HAP-1 (cell line): Measurements from ENCODE around the gene GPR132.
A peak's percentile ranks its signal among the peaks of the same experiment; 100 is the strongest.
"Not testable (repeated sequence)": the region's sequence is repeated elsewhere in the genome, so short reads cannot be mapped to it uniquely, and the experiment has no call there.

Source experiments
- DNase-seq, 2 experiments: peaks; one replicate each; pipeline ENCODE4 v3.0.0-alpha.2; 2016 to 2020; ENCODE audit warnings: low spot score in 2 of 2
- H3K27me3 ChIP-seq: fragments of 250-450 bp; sonication (Bioruptor Pico); 2 replicates; pipeline ENCODE4 v1.5.1; 2020; ENCODE audit warnings: low read depth, mild to moderate bottlenecking, moderate library complexity
- H3K36me3 ChIP-seq: fragments of 250-450 bp; sonication (Bioruptor Pico); replicated peaks from 2 replicates; pipeline ENCODE4 v1.5.1; 2020; ENCODE audit warnings: mild to moderate bottlenecking
- H3K4me1 ChIP-seq: fragments of 250-450 bp; sonication (Bioruptor Pico); 2 replicates; pipeline ENCODE4 v1.5.1; 2020; ENCODE audit warnings: mild to moderate bottlenecking
- H3K4me3 ChIP-seq: fragments of 250-450 bp; sonication (Bioruptor Pico); 2 replicates; pipeline ENCODE4 v1.5.1; 2020; ENCODE audit warnings: mild to moderate bottlenecking, moderate library complexity
- H3K9me3 ChIP-seq: fragments of 250-450 bp; sonication (Bioruptor Pico); 2 replicates; pipeline ENCODE4 v1.5.1; 2020; ENCODE audit warnings: mild to moderate bottlenecking, moderate library complexity
- in situ Hi-C: fragments of 300-500 bp; cut with MboI; formaldehyde crosslinking; loops from 3 replicates; pipeline ENCODE4 v1.14.3; 2020; ENCODE audit warnings: low sequenced_read_pairs, inconsistent platforms, mixed read lengths

GPR132 gene

DNA sequence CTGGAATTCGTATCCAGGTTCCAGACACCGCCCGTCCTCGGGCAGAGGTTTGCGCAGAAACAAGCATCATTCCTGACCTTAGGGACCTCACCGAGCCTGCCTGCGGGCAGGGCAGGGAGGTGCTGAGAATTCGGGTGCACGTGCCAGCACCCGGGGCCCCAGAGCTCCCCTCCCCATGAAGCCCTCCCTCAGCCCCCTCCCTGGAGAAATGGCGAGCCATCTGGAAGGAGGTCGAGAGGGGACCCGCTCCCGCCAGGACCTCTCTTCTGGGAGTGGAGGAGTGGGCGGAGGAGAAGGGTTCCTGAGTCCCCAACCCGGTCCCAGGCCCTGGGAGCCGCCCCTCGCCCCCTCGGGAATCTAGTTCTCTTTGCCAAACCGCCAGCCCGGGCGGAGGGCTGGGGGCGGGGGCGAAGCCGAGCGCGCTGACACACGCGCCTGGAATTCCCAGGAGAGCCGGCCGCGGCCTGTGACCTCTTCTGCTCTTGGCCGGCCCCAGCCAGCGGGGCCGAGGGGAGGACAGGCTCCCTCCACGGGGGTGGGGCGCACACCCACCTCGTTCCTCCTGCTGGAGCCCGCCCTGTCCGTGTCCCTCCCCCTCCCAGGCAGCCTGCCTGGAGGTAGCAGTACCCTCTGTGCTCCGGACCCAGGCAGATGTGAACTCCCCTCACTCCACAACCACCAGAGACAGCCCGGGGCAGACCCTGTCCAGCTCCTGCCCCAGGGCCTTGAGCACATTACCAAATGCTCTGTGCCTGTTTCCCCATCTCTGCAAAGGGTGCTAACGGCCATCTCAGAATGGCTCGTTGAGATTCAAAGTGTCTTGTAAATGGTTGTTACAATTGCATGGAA, 23.0 kb upstream of the GPR132 start:
- peak in 1 of 2 experiments; percentile 51 for DNase-seq
- Histone ChIP-seq H3K9me3 (no peaks in the 10 kb centered on the region), H3K4me1 (peaks cover 12% of the 10 kb centered on the region), H3K36me3 (no peaks in the 10 kb centered on the region), H3K27me3 (0 out of 2 replicates have a peak, but pooled peaks cover 4% of the 10 kb centered on the region), H3K4me3 (no peak overlapping the region)
- in situ Hi-C loops = no loop called here

- H3K4me3 ChIP-seq = peak overlapping the region; percentile 14
- peaks cover 6% of the 10 kb centered on the region for H3K4me1 ChIP-seq
- DNase-seq = peak in 1 of 2 experiments; percentile 53
- in situ Hi-C loops = no loop called here
- H3K36me3 ChIP-seq = no peaks in the 10 kb centered on the region
- H3K27me3 ChIP-seq = 0 out of 2 replicates have a peak, but pooled peaks cover 4% of the 10 kb centered on the region
- no peaks in the 10 kb centered on the region for H3K9me3 ChIP-seq
Measured at GRCh38 chr14:105087308-105087962, 22.2 kb upstream of the GPR132 start.

DNA sequence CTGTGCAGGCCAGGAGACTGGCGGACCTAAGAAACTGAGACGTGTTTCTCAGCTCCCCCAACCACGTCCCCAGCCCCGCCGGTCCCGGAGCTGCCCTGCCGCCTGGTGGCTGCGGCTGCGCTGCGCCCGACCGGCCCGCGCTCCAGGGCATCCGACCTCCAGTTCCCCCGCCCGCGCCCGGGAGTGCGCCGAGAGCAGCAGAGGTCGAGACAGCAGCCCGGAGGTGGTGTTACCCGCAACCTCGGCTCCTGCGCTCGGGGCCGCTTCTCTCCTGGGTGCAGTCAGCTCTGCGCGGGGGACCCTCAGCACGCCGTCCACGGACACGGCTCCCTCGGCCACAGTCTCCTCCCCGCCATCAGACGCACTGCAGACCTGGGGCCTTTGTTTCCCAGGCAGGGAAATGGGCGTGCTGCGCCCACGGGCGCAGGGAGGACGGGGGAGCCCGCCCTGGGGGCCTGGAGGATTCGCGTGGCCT, 21.6 kb upstream of the GPR132 start:
- in situ Hi-C loops = no loop called here
- Histone ChIP-seq H3K4me1 (peaks cover 6% of the 10 kb centered on the region), H3K27me3 (0 out of 2 replicates have a peak, but pooled peaks cover 4% of the 10 kb centered on the region), H3K9me3 (no peaks in the 10 kb centered on the region), H3K4me3 (peak overlapping the region; percentile 14), H3K36me3 (no peaks in the 10 kb centered on the region)
- peak; percentile 57 to 87 for DNase-seq

DNA sequence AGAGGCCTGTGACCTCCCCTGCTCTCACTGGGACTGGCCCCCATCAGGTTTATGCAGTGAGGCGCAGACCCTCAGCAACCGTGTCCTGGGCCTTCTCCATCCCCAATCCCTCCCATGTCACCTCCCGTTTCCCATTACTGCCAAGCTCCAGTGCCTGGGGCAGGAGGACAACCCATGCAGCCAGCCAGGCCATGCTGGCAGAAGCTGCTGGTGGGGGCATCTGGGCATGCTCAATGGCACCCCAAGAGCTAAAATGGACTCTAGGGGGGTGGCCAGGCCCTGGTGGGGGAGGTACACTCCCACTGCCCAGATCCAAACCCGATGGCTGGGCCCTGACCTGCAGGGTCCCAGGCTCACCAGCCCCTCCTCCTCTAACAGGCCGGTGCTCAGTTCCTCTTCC, 20.5 kb upstream of the GPR132 start:
- no peak for DNase-seq
- no peaks in the 10 kb centered on the region for H3K9me3 ChIP-seq
- H3K4me1 ChIP-seq = peaks cover 6% of the 10 kb centered on the region
- H3K27me3 ChIP-seq = 0 out of 2 replicates have a peak, but pooled peaks cover 4% of the 10 kb centered on the region
- H3K4me3 ChIP-seq = no peak overlapping the region
- in situ Hi-C loops = no loop called here
- H3K36me3 ChIP-seq = no peaks in the 10 kb centered on the region

DNA sequence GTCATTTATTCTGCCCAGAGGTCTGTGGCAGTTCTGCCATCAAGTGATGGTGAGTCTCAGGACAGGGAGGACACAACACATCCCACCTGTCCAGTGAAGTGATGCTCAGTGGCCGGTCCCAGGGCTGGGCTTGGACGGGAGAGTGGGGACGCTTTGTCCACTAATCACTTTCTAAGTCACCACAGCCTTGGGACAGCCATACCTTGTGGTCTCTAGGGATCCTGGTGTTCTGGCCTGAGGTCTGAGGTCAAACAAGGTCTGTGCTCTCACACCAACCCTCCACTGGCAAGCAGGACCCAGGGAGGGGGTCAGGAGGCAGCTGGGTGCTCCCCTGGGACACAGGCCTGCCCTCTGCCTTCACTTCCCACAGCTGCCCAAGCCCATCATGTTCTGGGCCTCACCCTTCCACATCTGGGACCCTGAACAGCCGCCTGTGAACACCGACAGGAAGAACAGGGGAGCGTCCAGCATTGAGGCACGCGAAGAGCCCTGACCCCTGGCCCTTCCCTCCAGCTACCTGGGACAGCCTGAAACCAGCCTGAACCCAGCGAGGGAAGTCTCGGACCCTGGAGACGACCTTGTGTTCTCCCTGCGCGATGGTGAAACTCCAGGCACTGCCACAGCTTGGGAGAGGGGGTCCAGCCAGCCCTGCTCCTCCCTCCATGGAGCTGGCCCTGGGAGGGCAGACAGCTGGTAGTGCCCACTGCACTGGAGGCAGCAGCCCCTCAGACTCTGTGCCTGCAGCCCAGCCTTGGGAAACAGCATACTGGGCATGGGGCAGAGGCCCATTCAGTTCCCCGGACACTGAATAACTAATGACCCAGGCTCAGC, 19.7 kb upstream of the GPR132 start:
- in situ Hi-C loops = no loop called here
- no peaks in the 10 kb centered on the region for H3K36me3 ChIP-seq
- peaks cover 6% of the 10 kb centered on the region for H3K4me1 ChIP-seq
- H3K27me3 ChIP-seq = 0 out of 2 replicates have a peak, but pooled peaks cover 4% of the 10 kb centered on the region
- H3K4me3 ChIP-seq = no peak overlapping the region
- DNase-seq = no peak
- H3K9me3 ChIP-seq = no peaks in the 10 kb centered on the region

DNA sequence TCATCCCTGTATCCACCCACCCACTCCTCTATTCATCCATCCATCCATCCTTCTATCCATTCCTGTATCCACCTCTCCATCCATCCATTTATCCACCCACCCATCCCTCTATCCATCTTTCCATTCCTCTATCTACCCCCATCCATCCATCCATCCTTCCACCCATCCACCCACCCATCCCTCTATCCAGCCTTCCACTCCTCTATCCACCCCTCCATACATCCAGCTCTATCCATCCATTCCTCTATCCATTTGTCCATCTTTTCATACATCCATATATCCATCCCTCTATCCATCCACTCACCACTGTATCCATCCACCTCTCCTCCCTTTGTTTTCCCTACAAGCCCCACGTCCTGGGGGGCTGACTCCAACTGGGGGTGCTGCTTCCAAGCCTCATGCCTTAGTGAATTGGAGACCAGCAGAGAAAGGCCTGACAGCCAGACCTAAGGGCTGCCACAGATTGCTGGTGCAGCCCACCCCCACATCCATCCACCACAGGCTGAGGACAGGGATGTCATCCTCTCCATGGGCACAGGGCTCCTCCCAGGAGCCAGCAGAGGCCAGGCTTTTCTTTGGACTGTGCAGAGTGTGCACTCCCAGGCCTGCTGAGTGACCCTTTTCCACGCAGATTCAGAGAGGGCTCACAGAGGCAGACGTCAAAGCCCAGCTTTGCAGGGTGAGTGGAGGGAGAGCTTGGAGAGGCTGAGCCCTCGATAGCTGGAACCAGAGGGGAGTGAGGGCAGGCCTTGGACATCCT, 18.9 kb upstream of the GPR132 start:
- no peak for DNase-seq
- H3K4me3 ChIP-seq = no peak overlapping the region
- no peaks in the 10 kb centered on the region for H3K36me3 ChIP-seq
- H3K9me3 ChIP-seq = no peaks in the 10 kb centered on the region
- peaks cover 6% of the 10 kb centered on the region for H3K4me1 ChIP-seq
- 0 out of 2 replicates have a peak, but pooled peaks cover 4% of the 10 kb centered on the region for H3K27me3 ChIP-seq
- in situ Hi-C loops = no loop called here

- no peak for DNase-seq
Measured at GRCh38 chr14:105082703-105083102, 17.5 kb upstream of the GPR132 start.

GRCh38 chr14:105081473-105081872, 16.2 kb upstream of the GPR132 start:
- H3K4me1 ChIP-seq, H3K4me3 ChIP-seq, in situ Hi-C loops, H3K27me3 ChIP-seq, H3K9me3 ChIP-seq, H3K36me3 ChIP-seq, DNase-seq: not testable (repeated sequence)

More at GRCh38 chr14:105082703-105083102, 17.5 kb upstream of the GPR132 start:
- 0 out of 2 replicates have a peak, but pooled peaks cover 4% of the 10 kb centered on the region for H3K27me3 ChIP-seq
- in situ Hi-C loops = no loop called here
- H3K9me3 ChIP-seq = no peaks in the 10 kb centered on the region
- H3K4me3 ChIP-seq = no peak overlapping the region
- H3K4me1 ChIP-seq = peaks cover 4% of the 10 kb centered on the region
- no peaks in the 10 kb centered on the region for H3K36me3 ChIP-seq

- Histone ChIP-seq H3K36me3 (no peaks in the 10 kb centered on the region), H3K4me3 (no peak overlapping the region), H3K4me1 (no peaks in the 10 kb centered on the region), H3K9me3 (no peaks in the 10 kb centered on the region), H3K27me3 (no peaks in the 10 kb centered on the region)
- no peak for DNase-seq
- in situ Hi-C loops = no loop called here
Measured at GRCh38 chr14:105080161-105080560, 14.9 kb upstream of the GPR132 start.

DNA sequence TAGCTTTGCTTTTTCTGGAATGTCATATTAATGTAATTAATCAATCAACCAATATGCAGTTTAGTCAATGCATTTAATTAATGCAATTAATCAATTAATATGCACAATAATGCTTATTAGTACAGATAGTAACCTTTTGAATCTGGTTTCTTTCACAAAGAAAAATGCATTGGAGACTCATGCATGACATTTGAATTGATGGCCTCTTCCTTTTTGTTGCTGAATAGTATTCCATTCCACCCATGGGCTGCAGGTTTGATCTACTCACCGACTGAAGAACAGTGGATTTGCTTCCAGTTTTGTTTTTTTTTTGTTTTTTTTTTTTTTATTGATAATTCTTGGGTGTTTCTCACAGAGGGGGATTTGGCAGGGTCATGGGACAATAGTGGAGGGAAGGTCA, 13.1 kb upstream of the GPR132 start:
- in situ Hi-C loops = no loop called here
- Histone ChIP-seq H3K9me3 (no peaks in the 10 kb centered on the region), H3K36me3 (no peaks in the 10 kb centered on the region), H3K27me3 (no peaks in the 10 kb centered on the region), H3K4me3 (no peak overlapping the region), H3K4me1 (no peaks in the 10 kb centered on the region)
- DNase-seq = no peak

DNA sequence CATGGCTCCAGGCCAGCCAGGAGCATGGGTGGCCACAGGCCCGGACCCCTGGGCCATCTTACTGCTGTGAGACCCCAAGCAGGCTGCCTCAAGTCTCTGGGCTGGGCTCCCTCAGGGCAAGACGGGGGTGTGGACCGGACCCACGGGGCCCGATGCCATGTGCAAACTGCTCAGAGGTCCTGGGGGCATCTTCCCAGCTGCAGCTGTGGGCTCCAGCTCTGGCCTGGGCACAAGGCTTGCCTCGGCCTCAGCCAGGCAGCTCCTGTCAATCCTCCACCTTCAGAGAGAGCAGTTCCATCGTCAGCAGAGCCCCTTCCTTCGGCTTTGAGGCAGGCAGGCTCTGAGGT, 12.4 kb upstream of the GPR132 start:
- no peaks in the 10 kb centered on the region for H3K36me3 ChIP-seq
- H3K4me1 ChIP-seq = no peaks in the 10 kb centered on the region
- no peak overlapping the region for H3K4me3 ChIP-seq
- H3K27me3 ChIP-seq = peaks cover 4% of the 10 kb centered on the region
- H3K9me3 ChIP-seq = no peaks in the 10 kb centered on the region
- DNase-seq = no peak
- in situ Hi-C loops = no loop called here

DNA sequence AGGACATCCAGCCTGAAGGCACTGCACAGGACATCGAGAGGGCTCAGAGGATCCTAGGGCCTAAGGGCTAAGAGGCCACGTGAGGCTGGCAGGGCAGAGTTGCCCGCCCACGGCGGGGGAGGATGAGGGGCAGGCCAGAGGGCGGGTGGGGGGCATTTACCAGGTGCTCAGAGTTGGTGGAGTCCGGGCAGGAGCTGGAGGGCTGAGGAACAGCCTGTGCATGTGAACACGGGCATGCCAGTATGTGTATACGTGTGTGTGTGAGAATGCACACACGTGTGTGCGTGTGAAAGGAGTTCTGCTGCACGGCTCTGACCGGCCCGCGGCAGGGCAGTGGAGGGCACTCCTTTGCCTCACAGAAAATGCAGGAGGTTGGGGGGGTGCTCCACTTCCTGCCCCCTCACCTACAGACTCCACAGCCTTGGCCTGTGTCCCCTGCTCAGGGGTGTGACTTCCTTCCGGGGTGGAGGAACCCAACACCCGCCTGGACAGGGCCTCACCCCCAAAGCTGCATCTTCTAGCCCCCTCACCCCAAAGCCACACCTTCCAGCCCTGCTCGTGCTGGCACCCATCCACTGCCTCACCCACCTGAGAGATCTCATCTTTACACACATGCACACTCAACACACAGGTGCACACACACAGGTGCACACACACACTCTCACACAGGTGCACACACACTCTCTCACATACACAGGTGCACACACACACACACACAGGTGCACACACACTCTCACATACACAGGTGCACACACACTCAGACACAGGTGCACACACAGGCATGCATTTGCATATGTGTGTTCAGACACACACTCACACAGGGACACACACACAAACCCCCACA, 11.8 kb upstream of the GPR132 start:
- Histone ChIP-seq H3K36me3 (no peaks in the 10 kb centered on the region), H3K4me3 (no peak overlapping the region), H3K27me3 (peaks cover 10% of the 10 kb centered on the region), H3K4me1 (no peaks in the 10 kb centered on the region), H3K9me3 (no peaks in the 10 kb centered on the region)
- no peak for DNase-seq
- in situ Hi-C loops = no loop called here
